Neutrophil (primary cell): ENCODE measurements around the gene NPAS1.

ENCODE experiments used
- H3K27ac ChIP-seq: fragments of 200-600 bp; sonication (generic); 2 replicates; pipeline ENCODE4 v1.5.1; 2016; ENCODE audit warnings: mild to moderate bottlenecking, moderate library complexity
- H3K27me3 ChIP-seq: fragments of 200-600 bp; sonication (generic); 2 replicates; pipeline ENCODE4 v1.6.0; 2016; ENCODE audit warnings: mild to moderate bottlenecking
- H3K36me3 ChIP-seq: fragments of 200-600 bp; sonication (generic); 2 replicates; pipeline ENCODE4 v1.5.1; 2017
- H3K4me1 ChIP-seq, 2 experiments: fragments of 200-600 bp in 1 of 2; sonication (generic) in 1 of 2; 1 replicate in 1 of 2; 2 replicates in 1 of 2; pipeline versions ENCODE4 v1.5.1 to v1.6.1; 2013 to 2016; ENCODE audit warnings: low read depth in 1 of 2, low read length in 1 of 2, mild to moderate bottlenecking in 1 of 2, moderate library complexity in 1 of 2; ENCODE audit not compliant: control insufficient read depth in 1 of 2, insufficient read depth in 1 of 2
- H3K4me3 ChIP-seq, 2 experiments: fragments of 200-600 bp in 1 of 2; sonication (generic) in 1 of 2; 1 replicate in 1 of 2; 2 replicates in 1 of 2; pipeline ENCODE4 v1.5.1; 2013 to 2016; ENCODE audit warnings: low read depth in 1 of 2, low read length in 1 of 2, mild to moderate bottlenecking in 1 of 2, moderate library complexity in 1 of 2
- H3K9me3 ChIP-seq: fragments of 200-600 bp; sonication (generic); 2 replicates; pipeline ENCODE4 v1.5.1; 2016
- TF ChIP-seq, protein P1 (sequence below): fragments of 200-600 bp; sonication (generic); IDR thresholded peaks from 2 replicates; pipeline ENCODE4 v1.5.1; 2016; ENCODE audit warnings: antibody characterized with exemption

The NPAS1 gene

DNA sequence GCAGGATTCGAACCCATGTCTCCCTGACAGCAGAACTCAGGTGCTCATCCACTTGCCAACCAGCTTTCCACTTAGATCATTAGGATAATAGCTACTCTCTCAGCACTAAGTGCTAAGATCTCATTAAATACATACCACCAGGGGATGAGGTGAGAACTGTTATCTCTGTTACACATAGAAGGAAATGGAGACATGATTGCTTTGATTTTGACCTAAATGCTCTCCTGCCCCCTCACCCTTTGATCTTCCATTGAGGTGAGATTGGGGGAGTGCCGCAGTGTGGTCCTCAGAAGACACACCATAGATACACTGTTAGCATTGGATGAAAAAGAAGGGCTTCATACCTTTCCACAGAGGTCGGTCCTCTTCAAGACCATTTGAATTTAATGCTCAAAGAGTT is 38.9 kb upstream of the NPAS1 start:
- H3K36me3 ChIP-seq, result no peaks in the 10 kb centered on the region
- no peaks in the 10 kb centered on the region for H3K9me3 ChIP-seq
- no peaks in the 10 kb centered on the region for H3K4me1 ChIP-seq
- no peaks in the 10 kb centered on the region for H3K27me3 ChIP-seq
- no peak overlapping the region for H3K27ac ChIP-seq
- TF ChIP-seq, protein P1, sequence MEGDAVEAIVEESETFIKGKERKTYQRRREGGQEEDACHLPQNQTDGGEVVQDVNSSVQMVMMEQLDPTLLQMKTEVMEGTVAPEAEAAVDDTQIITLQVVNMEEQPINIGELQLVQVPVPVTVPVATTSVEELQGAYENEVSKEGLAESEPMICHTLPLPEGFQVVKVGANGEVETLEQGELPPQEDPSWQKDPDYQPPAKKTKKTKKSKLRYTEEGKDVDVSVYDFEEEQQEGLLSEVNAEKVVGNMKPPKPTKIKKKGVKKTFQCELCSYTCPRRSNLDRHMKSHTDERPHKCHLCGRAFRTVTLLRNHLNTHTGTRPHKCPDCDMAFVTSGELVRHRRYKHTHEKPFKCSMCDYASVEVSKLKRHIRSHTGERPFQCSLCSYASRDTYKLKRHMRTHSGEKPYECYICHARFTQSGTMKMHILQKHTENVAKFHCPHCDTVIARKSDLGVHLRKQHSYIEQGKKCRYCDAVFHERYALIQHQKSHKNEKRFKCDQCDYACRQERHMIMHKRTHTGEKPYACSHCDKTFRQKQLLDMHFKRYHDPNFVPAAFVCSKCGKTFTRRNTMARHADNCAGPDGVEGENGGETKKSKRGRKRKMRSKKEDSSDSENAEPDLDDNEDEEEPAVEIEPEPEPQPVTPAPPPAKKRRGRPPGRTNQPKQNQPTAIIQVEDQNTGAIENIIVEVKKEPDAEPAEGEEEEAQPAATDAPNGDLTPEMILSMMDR, result no peak
- no peak overlapping the region for H3K4me3 ChIP-seq

DNA sequence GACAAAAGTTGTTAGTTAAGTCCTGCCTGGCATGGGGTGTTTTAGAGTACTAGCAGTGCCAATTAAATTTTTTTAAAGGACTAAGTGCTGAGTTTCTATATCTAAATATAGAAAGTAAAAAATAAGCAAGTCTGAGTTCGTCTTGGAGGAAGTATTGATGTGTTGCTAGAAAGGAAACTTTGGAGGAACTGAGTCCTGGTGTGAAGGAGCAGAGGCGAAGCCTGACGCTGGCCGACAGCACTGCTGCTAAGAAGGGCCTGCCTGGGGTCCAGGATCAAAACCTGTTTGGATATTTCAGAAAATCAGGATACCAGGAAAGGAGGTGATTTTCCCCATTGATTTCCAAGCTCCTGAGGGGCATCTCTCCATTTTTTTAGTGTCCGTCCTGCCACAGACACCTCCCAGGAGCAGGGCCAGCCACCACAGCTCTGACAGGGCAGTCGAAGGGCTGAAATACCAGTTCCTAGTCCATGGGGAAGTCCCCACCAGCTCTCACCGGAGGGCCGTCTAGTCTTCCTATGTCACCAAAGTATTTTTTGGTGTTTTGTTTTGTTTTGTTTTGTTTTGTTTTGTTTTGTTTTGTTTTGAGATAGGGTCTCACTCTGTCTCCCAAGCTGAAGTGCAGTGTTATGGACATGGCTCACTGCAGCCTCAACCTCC is 38.2 kb upstream of the NPAS1 start:
- no peak overlapping the region for H3K4me3 ChIP-seq
- no peaks in the 10 kb centered on the region for H3K27me3 ChIP-seq
- H3K27ac ChIP-seq, result no peak overlapping the region
- H3K9me3 ChIP-seq, result no peaks in the 10 kb centered on the region
- no peaks in the 10 kb centered on the region for H3K36me3 ChIP-seq
- H3K4me1 ChIP-seq, result no peaks in the 10 kb centered on the region
- TF ChIP-seq, protein P1, result no peak

DNA sequence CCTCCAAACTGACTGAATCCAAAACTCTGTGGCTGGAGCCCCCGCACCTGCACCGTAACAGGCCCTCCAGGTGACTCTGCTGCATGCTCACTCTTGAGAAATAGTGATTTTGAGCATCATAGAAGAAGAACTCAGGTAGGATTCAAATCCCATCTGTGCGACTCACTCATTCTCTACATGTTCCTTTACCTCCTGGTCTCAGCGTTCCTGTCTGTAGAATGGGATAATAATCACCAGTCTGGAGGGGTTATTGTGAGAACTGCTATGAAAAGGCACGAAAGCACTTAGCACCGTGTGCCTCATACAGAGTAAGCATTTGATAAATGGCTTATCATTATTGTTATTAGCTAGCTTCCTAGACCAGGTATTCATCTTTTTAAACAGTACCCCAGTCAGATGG is 36.5 kb upstream of the NPAS1 start:
- H3K36me3 ChIP-seq, result peaks cover 4% of the 10 kb centered on the region
- TF ChIP-seq, protein P1, result no peak
- H3K27ac ChIP-seq, result no peak overlapping the region

DNA sequence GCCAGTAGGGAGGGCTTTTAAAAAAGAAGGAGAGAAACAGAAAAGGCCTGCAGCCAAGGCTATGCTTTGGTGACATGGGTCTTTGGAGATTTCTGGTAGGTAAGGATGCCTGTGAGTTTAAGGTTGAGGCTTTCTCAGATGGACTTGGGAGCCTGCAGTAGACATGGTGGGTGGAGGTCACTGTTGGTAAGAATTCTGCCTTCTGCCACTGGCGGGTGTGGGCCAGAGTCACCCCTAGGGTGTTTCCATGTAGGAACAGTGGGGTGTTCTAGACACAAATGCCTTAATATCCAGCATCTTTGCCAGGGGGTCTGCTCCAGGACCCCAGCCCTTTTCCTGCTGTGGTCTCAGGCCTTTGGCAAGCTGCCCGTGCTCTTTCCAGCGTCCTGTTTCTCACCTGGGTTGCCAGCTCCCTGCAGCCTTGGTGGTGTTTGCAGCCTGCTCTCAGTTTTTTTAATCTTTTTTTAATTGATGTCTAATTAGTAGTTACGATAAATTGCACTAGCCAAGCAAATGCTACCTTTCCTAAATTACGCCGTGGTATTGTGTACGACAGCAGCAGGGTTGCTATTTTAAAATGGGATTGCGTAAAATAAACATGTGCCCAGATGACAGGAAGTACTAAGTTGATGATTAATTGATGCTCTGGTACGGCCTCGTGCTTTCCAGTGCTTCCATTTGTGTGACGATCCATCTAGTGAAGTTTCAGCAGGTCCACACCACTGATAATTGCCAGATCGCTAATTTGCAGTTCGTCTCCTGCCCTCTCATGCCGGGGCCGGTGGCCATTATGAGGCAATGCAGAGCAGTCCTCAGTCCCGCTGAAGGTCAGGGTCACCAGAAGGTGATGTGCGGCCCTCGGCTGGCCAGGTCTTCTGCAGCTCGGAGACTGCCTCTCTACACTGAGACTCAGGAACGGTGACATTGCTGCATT is 35.3 kb upstream of the NPAS1 start:
- H3K27me3 ChIP-seq, result no peaks in the 10 kb centered on the region
- H3K9me3 ChIP-seq, result no peaks in the 10 kb centered on the region
- H3K4me1 ChIP-seq, result no peaks in the 10 kb centered on the region
- H3K36me3 ChIP-seq, result peaks cover 17% of the 10 kb centered on the region
- TF ChIP-seq, protein P1, result no peak
- H3K27ac ChIP-seq, result no peak overlapping the region
- no peak overlapping the region for H3K4me3 ChIP-seq

More for the DNA sequence above, 36.5 kb upstream of the NPAS1 start:
- Histone ChIP-seq H3K4me3 (no peak overlapping the region), H3K4me1 (no peaks in the 10 kb centered on the region), H3K9me3 (no peaks in the 10 kb centered on the region), H3K27me3 (no peaks in the 10 kb centered on the region)

DNA sequence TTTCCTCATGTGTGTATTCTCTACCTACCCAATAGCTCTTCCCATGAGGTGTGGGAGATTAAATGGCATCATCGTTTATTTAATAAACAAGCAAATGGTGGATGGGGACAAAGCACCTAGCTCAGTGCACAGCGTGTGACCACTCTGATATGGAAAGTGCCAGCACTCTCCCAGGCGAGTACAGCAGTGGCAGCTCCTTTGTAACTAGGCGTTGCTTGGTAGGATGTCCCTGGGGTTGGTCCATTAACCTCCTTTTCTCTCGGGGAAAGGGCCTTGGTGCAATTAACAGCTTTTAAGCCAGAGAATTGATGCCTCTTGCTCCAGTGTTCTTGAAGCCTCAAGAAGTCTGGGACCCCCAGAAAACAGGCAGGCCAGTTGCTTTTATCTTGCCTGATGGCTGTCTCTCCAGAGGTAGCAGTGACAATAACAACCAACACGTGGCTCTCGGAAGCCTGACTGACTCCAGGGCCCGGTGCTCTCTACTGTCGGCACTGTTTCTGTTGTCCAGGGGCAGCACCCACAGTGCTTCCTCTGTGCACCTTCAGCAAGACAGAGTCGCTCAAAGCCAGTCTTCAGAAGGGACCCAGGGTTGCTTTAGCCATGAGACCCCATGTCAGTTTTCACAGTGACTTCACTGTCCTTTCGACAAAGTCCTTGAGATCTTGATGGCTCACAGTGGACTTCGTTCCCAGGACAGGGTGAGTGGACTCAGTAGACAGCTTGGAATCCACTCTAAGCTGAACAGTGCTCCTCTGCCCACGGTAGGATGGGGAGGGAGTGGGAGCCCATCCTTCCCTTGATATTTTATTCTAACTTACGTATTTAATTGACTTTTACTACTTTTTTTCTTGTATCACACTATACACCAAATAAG is 33.9 kb upstream of the NPAS1 start:
- Histone ChIP-seq H3K27ac (no peak overlapping the region), H3K4me1 (no peaks in the 10 kb centered on the region), H3K4me3 (no peak overlapping the region), H3K36me3 (peaks cover 30% of the 10 kb centered on the region), H3K9me3 (no peaks in the 10 kb centered on the region), H3K27me3 (no peaks in the 10 kb centered on the region)
- TF ChIP-seq, protein P1, result no peak
